Renal cortex interstitium (tissue), 11 donors: Measurements from ENCODE around the gene KANSL3. TPM values are rescaled to one million over a fixed set of nuclear protein-coding genes. Genes with fewer than 3 reads are reported as not detected.
"Not testable (repeated sequence)": the region's sequence is repeated elsewhere in the genome, so short reads cannot be mapped to it uniquely, and the experiment has no call there.

ENCODE experiments used
- DNase-seq, 11 donors: peaks; one replicate each; pipeline ENCODE4 v3.0.0-alpha.2; 2013; ENCODE audit warnings: low read depth in 9 of 11, low spot score in 4 of 11; ENCODE audit errors: extremely low read depth in 1 of 11
- polyA plus RNA-seq, 3 donors: library from polyadenylated mRNA; unstranded; fragments of 120-200 nt; gene quantifications; one replicate each; pipeline ENCODE4 v1.2.1, GENCODE V29; 2013; ENCODE audit not compliant: insufficient read length in 3 of 3

The KANSL3 gene
- polyA plus RNA-seq, 3 donors: 53.0 to 60.4 (median 53.9) TPM

- no peak for DNase-seq
Measured at GRCh38 chr2:96663829-96664228, 25.7 kb upstream of the KANSL3 start.

DNA sequence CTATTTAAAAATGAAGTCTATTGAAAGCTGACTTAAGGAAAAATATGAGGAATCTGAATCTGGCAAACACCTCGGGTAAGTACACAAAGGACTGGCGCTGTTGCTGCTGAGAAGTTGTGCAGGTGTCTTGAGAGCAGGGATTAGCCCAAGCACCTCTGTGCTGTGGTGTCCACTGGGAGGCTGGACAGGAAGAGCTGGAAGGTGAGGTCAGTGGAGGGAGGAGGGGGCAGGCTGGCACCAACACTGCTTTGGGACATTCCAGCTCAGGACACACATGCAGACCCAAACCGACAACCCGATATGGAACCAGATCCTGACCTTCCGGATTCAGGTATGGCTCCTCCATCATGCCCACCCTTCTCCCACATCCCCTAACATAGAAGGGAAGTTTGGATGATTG, 25.1 kb upstream of the KANSL3 start:
- no peak for DNase-seq

GRCh38 chr2:96662360-96662759, 24.2 kb upstream of the KANSL3 start:
- no peak for DNase-seq

DNA sequence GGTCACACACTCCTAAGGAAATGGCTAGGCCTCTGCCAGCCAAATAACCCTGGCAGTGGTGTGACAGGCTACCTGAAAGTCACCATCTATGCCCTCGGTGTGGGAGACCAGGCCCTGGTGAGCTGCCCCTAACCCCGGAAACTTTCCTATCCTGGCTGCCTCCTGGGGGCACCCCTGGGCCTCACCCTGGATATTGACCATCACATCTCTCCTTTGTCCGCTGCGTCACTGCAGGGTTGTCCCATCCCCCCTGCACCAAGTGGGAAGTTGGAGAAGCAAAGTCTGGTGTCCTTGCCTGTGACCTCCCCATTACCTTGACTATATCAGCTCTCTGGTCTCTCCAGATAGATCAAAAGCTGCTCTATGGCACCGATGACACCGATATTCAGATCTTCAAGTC, 23.2 kb upstream of the KANSL3 start:
- no peak for DNase-seq

DNA sequence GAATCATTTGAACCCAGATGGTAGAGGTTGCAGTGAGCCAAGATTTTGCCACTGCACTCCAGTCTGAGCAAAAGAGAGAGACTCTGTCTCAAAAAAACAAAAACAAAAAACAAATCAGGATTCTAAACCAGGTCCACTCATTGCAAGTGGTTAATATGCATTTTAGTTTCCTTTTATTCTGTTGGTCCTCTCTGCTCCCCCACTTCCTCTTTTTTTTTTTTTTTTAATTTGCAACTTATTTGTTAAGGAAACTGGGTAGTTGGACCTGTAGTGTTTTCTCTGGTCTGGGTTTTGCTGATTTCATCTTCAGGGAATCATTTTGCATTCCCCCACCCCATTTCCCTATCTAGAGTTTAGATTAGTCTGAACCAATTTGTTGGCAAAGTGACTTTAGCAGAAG, 18.4 kb upstream of the KANSL3 start:
- no peak for DNase-seq

- no peak for DNase-seq
Measured at GRCh38 chr2:96655526-96655925, 17.4 kb upstream of the KANSL3 start.

DNA sequence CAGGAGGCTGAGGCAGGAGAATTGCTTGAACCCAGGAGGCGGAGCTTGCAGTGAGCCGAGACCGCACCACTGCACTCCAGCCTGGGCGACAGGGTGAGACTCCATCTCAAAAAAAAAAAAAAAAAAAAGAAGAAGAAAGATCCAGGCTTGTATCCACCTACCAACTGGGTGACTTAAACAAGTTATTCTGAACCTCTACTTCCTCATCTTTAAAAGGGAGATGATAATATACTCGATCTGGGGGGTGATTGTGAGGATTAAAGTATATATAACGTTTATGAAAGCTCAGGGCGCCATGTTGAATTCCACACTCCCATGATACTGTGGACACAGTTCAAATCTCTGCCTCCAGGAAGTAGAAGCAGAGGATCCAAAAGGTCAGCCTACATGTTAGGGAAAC, 16.7 kb upstream of the KANSL3 start:
- not testable (repeated sequence) for DNase-seq

DNA sequence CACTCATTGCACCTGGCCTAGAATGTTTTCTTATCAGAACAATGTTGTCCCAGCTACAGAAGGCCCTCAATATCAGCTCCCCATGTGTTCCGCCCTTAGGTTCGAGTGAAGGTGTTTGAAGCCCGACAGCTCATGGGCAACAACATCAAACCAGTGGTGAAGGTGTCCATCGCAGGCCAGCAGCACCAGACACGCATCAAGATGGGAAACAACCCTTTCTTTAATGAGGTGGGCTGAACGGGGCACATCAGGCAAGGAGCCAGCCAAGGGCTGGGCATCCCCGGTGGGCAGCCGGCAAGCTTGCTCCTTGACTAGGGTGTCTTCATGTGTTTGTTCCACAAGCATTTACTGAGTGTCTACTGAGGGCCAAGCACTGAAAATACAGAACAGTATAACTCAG, 13.7 kb upstream of the KANSL3 start:
- DNase-seq: no peak

- no peak for DNase-seq
Measured at GRCh38 chr2:96649342-96649741, 11.2 kb upstream of the KANSL3 start.

DNA sequence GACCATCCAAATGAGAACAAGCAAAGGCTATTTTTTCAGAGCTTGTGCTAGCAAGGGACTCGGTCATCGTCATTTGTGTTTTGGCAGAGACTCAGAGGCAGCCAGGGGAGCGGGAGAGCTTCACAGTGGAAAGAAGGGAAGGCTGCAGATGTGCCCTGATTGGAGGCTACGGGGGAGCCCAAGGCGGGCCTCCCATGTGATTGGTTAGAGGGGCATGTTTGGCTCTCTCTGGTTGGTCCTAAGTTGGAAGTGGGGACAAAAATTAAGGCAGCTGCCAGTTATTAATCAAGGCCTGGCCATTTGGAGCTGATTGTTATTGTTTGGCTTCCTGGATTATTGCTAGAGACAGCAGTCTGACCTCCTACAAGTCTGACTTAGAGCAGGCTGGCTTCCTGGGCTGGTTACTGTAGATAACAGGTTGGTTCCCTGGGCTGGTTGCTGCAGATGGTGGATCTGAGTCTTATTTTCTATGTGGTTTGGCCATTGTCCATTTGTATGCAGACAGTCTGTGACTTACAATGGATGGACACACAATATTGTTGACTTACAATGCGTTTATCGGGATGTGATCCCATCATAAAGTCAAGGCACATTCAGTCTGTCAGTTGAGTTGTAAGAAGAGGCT, 10.3 kb upstream of the KANSL3 start:
- no peak for DNase-seq

DNA sequence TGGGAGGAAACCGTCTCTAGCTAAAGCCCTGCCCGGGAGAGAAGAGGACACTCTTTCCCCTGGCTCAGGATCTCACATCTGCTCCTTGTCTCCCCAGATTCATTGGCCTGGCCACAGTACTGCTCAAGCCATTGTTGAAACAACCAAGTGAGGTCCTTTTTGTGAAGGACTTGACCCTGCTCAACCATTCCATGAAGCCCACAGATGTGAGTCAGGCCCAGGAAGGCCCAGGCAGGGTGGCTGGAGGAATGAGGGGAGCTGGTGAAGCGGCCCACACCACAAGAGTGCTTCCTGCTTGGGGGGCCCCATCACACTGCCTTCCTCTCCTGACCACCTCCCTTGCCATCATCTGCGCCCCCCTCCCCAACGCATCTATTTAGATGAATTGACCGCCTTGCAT, 9.6 kb upstream of the KANSL3 start:
- no peak for DNase-seq

- peak; percentile 56 to 89 (median 71) for DNase-seq
Measured at GRCh38 chr2:96642564-96643360, 4.7 kb upstream of the KANSL3 start, which contains the start of gene FER1L5. TSS of gene FER1L5 (plus strand) at chr2:96642764. CDS start at chr2:96642837, 73 bp downstream.

DNA sequence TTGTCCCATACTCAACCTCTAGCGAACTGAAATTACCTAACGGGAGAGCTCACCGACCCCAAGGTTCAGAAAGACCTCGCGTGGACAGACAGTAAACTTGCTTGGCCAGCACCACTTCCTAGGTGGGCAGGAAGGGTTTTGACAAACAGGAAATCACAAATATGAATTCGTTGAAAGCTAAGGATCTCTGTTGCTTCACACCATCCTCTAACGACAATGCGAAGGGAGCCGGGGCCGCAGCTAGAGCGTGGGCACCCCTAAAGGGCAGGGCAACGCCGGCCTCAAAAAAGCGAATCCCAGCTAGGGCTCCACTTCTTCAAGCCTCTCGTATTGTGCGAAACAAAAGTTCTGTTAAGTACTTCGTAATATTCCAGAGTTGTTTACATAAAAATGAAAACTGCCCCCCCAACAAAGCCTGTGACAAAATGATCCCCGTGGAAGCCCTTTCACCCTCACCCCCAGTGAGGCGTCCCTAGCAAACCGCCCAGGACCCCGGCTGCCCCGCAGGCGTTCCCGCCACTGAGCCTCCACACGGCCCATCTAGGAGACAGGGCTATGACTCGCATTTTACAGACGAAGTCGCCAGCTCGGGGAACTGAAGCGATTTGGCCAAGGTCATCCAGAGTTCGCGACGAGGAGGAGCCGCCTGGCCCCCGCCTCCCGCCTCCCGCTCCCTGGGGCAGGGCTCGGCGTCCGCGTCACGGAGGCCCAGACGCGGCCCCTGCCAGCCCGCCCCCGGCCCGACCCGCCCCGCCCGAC, 548 bp downstream of the KANSL3 start:
- peak in 10 of 11 donors; percentile 40 to 68 (median 56) for DNase-seq

- no peak for DNase-seq
Measured at GRCh38 chr2:96636551-96637171, 1.5 kb downstream of the KANSL3 start.

DNA sequence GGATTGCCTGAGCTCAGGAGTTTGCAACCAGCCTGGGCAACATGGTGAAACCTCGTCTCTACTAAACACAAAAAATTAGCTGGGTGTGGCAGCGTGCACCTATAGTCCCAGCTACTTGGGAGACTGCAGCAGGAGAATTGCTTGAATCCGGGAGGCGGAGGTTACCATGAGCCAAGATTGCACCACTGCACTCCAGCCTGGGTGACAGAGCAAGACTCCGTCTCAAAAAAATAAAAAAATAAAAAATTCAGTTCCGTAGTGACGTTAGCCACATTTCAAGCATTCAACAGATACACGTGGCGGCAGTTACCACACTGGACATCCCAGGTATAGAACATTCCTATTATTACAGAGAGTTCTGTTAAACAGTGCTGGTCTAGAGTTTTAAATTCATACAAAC, 4.5 kb downstream of the KANSL3 start:
- no peak for DNase-seq

DNA sequence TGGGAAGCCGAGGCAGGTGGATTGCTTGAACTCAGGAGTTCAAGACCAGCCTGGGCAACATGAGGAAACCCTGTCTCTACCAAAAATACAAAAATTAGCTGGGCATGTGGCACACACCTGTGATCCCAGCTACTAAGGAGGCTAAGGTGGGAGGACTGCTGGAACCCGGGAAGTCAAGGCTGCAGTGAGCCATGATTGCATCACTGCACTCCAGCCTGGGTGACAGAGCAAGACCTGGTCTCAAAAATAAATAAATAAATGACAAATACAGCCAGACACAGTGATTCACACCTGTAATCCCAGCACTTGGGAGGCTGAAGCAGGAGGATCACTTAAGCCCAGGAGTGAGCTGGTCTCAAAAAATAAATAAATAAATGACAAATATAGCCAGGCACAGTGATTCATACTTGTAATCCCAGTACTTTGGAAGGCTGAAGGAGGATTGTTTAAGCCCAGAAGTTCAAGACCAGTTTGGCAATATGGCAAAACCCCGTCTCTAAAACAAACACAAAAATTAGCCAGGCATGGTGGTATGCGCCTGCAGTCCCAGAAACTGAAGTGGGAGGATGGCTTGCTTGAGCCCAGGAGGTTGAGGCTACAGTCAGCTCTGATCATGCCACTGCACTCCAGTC, 6.2 kb downstream of the KANSL3 start:
- no peak for DNase-seq

DNA sequence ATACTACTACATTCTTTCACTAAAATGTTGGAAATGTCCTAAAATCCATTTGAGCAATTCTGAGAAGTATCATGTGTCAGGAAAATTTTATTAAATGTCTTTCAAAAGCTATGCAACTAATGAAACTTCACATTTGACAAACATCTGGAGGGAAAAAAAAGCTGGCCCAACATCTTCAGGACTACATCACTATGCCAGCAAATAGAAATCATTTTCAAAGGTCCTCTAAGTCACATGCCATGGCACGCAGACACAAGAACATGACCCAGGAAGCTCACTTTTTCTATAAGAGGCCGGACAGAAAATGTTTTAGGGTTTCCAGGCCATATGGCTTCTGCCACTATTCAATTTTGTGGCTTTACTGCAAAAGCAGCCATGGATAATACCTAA, 11.6 kb downstream of the KANSL3 start:
- DNase-seq: no peak

GRCh38 chr2:96625571-96626552, 12.2 kb downstream of the KANSL3 start:
- no peak for DNase-seq
